GM19397 (cell line): ENCODE measurements around the gene LRRC74B.

Experiments used
- ATAC-seq: cut with Tn5 transposase; IDR thresholded peaks from one replicate; pipeline ENCODE4 v1.9.1; 2021; ENCODE audit warnings: mild to moderate bottlenecking, moderate library complexity; ENCODE audit not compliant: unreplicated experiment

Gene LRRC74B

DNA sequence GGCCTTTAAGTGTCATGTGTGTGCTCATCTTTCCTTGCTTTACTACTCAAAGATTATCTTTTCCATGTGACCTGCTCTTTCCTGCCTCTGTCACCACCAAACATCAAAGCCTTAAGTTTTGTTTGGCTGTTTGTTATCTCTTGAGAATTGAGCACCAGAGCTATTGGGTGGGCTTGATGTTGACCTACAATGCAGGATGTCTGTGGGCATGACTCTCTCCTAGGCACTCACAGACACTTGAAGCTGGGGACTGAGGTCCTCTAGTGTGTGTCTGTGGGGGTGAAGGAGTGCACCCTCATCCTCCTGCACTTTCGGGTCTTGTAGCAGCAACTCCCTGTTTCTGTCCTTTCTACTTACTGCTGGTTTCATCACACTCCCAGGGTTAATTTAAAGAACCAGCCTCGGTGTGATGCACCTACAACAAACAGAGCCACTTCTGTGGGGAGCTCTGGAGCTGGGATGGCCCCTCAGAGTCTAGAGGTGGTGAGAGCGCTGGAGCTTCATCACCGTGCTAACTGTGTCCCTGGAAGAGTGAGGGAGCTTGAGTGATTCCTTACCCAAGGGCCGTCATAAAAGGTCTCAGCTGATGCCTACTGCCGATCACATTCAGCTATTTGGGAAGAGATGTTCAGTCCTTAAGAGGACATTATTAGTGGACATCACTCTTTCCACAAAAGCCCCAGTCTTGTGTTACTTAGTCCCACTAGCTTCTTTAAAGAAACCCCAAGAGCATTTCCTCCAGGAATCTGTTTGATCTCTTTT is 56.3 kb downstream of the LRRC74B start:
- no peak for ATAC-seq

DNA sequence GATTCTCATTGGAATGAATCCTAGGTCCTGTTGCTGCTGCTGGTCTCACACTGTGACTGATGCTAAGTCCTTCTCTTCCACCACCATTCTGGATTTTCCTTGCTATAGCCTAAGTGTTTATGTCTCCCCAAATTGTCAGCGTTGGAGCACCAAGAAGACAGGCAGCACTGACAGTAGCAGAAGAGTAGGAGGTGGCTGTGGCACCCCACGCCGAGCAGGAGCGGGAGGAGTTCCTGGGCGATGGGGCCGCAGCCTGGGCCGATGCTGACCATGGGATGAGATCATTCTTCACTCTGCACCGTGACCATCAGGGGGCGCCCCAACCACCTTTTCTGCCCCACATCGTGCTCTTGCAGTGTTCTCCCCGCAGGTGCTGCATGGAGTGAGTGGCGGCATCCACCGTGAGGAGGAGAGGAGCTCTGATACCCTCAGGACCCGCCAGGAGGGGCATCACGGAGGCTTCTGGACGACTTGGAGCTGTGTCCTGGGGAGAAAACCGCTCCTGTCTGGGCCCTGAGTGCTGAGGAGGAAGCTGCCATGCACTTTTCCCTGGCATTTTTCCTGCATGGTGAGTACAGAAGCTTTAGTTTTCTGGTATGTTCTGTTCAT is 57.0 kb downstream of the LRRC74B start:
- ATAC-seq, result no peak

DNA sequence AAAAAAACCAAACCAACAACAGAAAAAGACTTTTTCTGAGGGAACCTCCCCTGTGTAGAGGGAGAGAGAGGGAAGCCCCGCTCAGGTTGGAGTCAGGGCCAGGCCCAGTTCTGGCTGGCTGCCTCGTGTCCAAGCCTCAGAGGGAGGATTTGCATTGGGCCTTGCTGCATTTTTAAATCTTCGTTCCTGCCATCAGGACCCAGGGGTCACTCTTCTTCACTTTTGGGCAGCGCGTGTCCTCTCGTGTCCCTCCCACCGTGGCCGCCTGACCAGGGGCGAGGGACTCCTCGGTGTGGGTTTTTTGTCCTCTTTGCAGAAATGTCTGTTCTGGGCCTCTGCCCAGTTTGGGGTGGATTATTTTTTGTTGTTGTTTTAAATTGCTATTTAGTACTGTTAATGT is 57.9 kb downstream of the LRRC74B start:
- ATAC-seq, result no peak

DNA sequence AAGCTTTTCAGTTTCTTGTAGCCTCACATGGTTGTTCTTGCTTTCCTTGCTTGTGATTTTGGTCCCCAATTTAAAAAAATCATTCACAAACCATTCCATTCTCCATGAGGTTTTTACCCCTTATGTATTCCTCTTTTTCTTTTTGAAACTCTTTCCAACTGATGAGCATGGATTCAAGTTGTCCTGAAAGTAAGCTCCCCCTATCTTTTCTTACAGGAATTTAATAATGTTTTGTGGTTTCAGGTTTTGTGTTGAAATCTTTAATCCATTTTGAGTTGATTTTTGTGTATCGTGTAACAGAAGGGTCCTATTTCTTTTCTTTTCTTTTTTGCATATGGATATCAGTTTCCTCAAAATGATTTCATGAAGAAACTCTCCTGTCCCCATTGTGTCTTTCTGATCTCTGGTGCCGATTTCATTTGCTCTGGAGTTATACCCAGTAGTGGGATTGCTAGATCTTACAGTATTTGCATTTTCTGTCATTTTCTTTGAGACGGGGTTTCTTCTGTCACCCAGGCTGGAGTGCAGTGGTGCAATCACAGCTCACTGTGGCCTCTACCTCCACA is 58.5 kb downstream of the LRRC74B start:
- no peak for ATAC-seq

GRCh38 chr22:21105294-21105693 is 59.5 kb downstream of the LRRC74B start:
- no peak for ATAC-seq

DNA sequence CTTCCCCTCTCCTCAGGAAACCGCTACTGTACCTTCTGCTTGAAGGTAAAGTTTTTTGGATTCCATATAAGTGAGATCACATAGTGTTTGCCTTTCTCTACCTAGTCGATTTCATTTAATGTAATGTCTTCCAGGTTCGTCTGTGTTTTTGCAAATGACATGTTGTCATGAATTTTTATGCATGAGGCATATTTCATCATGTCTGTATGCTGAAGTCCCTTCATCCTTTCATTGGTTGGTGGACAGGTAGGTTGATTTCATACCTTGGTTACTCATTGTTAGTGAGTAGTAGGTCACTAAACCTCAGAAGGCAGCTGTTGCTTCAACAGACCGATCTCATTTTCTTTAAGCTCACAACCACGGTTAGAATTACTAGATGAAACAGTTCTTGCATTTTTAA is 60.3 kb downstream of the LRRC74B start:
- no peak for ATAC-seq

GRCh38 chr22:21108379-21109115 is 62.8 kb downstream of the LRRC74B start:
- ATAC-seq, result no peak
